Neural cell (in vitro differentiated cells): ENCODE results near the gene EFNA4. TPM values are rescaled to one million over a fixed set of nuclear protein-coding genes. Genes with fewer than 3 reads are reported as not detected.

ENCODE experiments used
- H2AFZ ChIP-seq: fragments of 200-600, 300-800 bp; sonication (generic), shearing (Covaris generic); 2 replicates; pipeline ENCODE4 v1.6.0; 2014; ENCODE audit warnings: low read depth, mild to moderate bottlenecking, antibody characterized with exemption, low read length, moderate library complexity
- H3F3A ChIP-seq: fragments of 200-600 bp; shearing (Covaris generic); 2 replicates; pipeline ENCODE4 v1.6.1; 2016; ENCODE audit warnings: mild to moderate bottlenecking, moderate library complexity, mixed read lengths, antibody characterized with exemption, low read length; ENCODE audit not compliant: insufficient read depth, poor library complexity, severe bottlenecking
- H3K27ac ChIP-seq: fragments of 200-600, 300-800 bp; sonication (generic), shearing (Covaris generic); 2 replicates; pipeline ENCODE4 v1.5.1; 2014; ENCODE audit warnings: mild to moderate bottlenecking, low read length, moderate library complexity
- H3K27me3 ChIP-seq: fragments of 300-800, 200-600 bp; sonication (generic), shearing (Covaris generic); 2 replicates; pipeline ENCODE4 v1.6.0; 2014; ENCODE audit warnings: mild to moderate bottlenecking, low read depth, low read length, moderate library complexity; ENCODE audit not compliant: insufficient read depth
- H3K36me3 ChIP-seq: fragments of 300-800, 200-600 bp; sonication (generic), shearing (Covaris generic); 2 replicates; pipeline ENCODE4 v1.5.1; 2014; ENCODE audit warnings: mild to moderate bottlenecking, antibody characterized with exemption, low read length, moderate library complexity; ENCODE audit not compliant: insufficient read depth
- H3K4me2 ChIP-seq: fragments of 300-800, 200-600 bp; sonication (generic), shearing (Covaris generic); 2 replicates; pipeline ENCODE4 v1.6.0; 2014; ENCODE audit warnings: mild to moderate bottlenecking, low read length
- H3K4me3 ChIP-seq: fragments of 300-800, 200-600 bp; sonication (generic), shearing (Covaris generic); 2 replicates; pipeline ENCODE4 v1.5.1; 2014; ENCODE audit warnings: mild to moderate bottlenecking, low read length, moderate library complexity
- H3K79me2 ChIP-seq: fragments of 200-600 bp; shearing (Covaris generic); replicated peaks from 2 replicates; pipeline ENCODE4 v1.6.0; 2014; ENCODE audit warnings: mild to moderate bottlenecking, low read length, moderate library complexity; ENCODE audit not compliant: insufficient read depth
- H3K9ac ChIP-seq: fragments of 300-800, 200-600 bp; sonication (generic), shearing (Covaris generic); 2 replicates; pipeline ENCODE4 v1.6.1; 2016; ENCODE audit warnings: mild to moderate bottlenecking, low read length, mixed read lengths
- H3K9me2 ChIP-seq: fragments of 200-600 bp; shearing (Covaris generic); 2 replicates; pipeline ENCODE4 v1.6.1; 2016; ENCODE audit warnings: mild to moderate bottlenecking, low read length, mixed read lengths; ENCODE audit not compliant: insufficient read depth
- H3K9me3 ChIP-seq: fragments of 200-600, 300-800 bp; sonication (generic), shearing (Covaris generic); 2 replicates; pipeline ENCODE4 v1.6.1; 2016; ENCODE audit warnings: mild to moderate bottlenecking, mixed run types, low read length, moderate library complexity, mixed read lengths
- H4K20me1 ChIP-seq: fragments of 200-600 bp; shearing (Covaris generic); 2 replicates; pipeline ENCODE4 v1.6.1; 2016; ENCODE audit warnings: mild to moderate bottlenecking, mixed run types; ENCODE audit not compliant: insufficient read depth
- CTCF ChIP-seq: fragments of 450-650 bp; IDR thresholded peaks from 2 replicates; pipeline ENCODE4 v1.5.1; 2014; ENCODE audit warnings: antibody characterized with exemption, mild to moderate bottlenecking, moderate library complexity; ENCODE audit not compliant: poor library complexity, severe bottlenecking
- EP300 ChIP-seq: fragments of 450-650 bp; conservative IDR thresholded peaks from 2 replicates; pipeline ENCODE4 v1.6.1; 2014; ENCODE audit warnings: antibody characterized with exemption, mild to moderate bottlenecking, moderate library complexity; ENCODE audit not compliant: poor library complexity, severe bottlenecking
- EZH2 ChIP-seq: fragments of 200-600, 300-800 bp; shearing (Covaris generic), sonication (generic); IDR thresholded peaks from 2 replicates; pipeline ENCODE4 v1.6.1; 2014; ENCODE audit warnings: antibody characterized with exemption, low read length, borderline replicate concordance, mild to moderate bottlenecking; ENCODE audit not compliant: insufficient read depth, poor library complexity, severe bottlenecking
- MXI1 ChIP-seq: fragments of 450-650 bp; conservative IDR thresholded peaks from 2 replicates; pipeline ENCODE4 v1.6.1; 2014; ENCODE audit warnings: antibody characterized with exemption, mild to moderate bottlenecking; ENCODE audit not compliant: poor library complexity, severe bottlenecking
- POLR2AphosphoS5 ChIP-seq: IDR thresholded peaks from 2 replicates; pipeline ENCODE4 v1.6.1; 2012
- RAD21 ChIP-seq: fragments of 450-650 bp; conservative IDR thresholded peaks from 2 replicates; pipeline ENCODE4 v1.6.1; 2014; ENCODE audit warnings: antibody characterized with exemption, mild to moderate bottlenecking, moderate library complexity
- REST ChIP-seq: IDR thresholded peaks from 2 replicates; pipeline ENCODE4 v1.6.1; 2012; ENCODE audit warnings: borderline replicate concordance
- SMC3 ChIP-seq: fragments of 450-650 bp; conservative IDR thresholded peaks from 2 replicates; pipeline ENCODE4 v1.6.1; 2014; ENCODE audit warnings: antibody characterized with exemption, mild to moderate bottlenecking, moderate library complexity; ENCODE audit not compliant: poor library complexity
- TAF1 ChIP-seq: IDR thresholded peaks from 2 replicates; pipeline ENCODE4 v1.6.1; 2012; ENCODE audit warnings: low read depth
- polyA plus RNA-seq: library from polyadenylated mRNA; depleted of rRNA; stranded (reverse); fragments of >200 nt; gene quantifications from 2 replicates; pipeline ENCODE4 v1.2.3, GENCODE V29; 2014

The EFNA4 gene
- polyA plus RNA-seq, 1 donor from 2014 or later, result 1.2 TPM

GRCh38 chr1:155038602-155039307 lies 24.8 kb upstream of the EFNA4 start:
- no peak overlapping the region for H3K4me3 ChIP-seq
- no peak overlapping the region for H3K27ac ChIP-seq

GRCh38 chr1:155039308-155039669 lies 24.3 kb upstream of the EFNA4 start:
- H3K9ac ChIP-seq, result no peak overlapping the region
- H3K36me3 ChIP-seq, result no peaks in the 10 kb centered on the region
- no peaks in the 10 kb centered on the region for H3K9me3 ChIP-seq
- H3K4me3 ChIP-seq, result no peak overlapping the region
- no peaks in the 10 kb centered on the region for H3F3A ChIP-seq
- no peak overlapping the region for H2AFZ ChIP-seq
- H4K20me1 ChIP-seq, result no peaks in the 10 kb centered on the region
- no peaks in the 10 kb centered on the region for H3K27me3 ChIP-seq
- no peaks in the 10 kb centered on the region for H3K9me2 ChIP-seq
- no peak overlapping the region for H3K27ac ChIP-seq
- H3K4me2 ChIP-seq, result no peak overlapping the region
- H3K79me2 ChIP-seq, result no peaks in the 10 kb centered on the region
- TF ChIP-seq POLR2AphosphoS5 (no peak), TAF1 (no peak), REST (no peak), MXI1 (no peak), RAD21 (no peak), CTCF (no peak)

More at GRCh38 chr1:155038602-155039307, 24.8 kb upstream of the EFNA4 start:
- Histone ChIP-seq H3K27me3 (no peaks in the 10 kb centered on the region), H3K9me3 (no peaks in the 10 kb centered on the region), H3F3A (no peaks in the 10 kb centered on the region), H3K9ac (no peak overlapping the region), H3K4me2 (no peak overlapping the region), H3K36me3 (no peaks in the 10 kb centered on the region), H3K79me2 (no peaks in the 10 kb centered on the region), H2AFZ (no peak overlapping the region), H4K20me1 (no peaks in the 10 kb centered on the region), H3K9me2 (no peaks in the 10 kb centered on the region)
- TF ChIP-seq SMC3, result no peak
- TF ChIP-seq CTCF, result no peak
- TF ChIP-seq REST, result no peak
- TF ChIP-seq EP300, result no peak
- TF ChIP-seq TAF1, result no peak
- TF ChIP-seq MXI1, result no peak
- TF ChIP-seq RAD21, result no peak
- no peak for TF ChIP-seq EZH2
- TF ChIP-seq POLR2AphosphoS5, result no peak
